Bronchial epithelial cell (primary cell): ENCODE results near the gene NELL2. TPM values are rescaled to one million over a fixed set of nuclear protein-coding genes. Genes with fewer than 3 reads are reported as not detected.

Experiments used
- DNase-seq: peaks from one replicate; pipeline ENCODE4 v3.0.0-alpha.2; 2010; ENCODE audit warnings: low read depth
- FAIRE-seq: peaks from 2 replicates; lab custom pipeline; 2011; peaks lifted over from hg19 to GRCh38; lab: Jason Lieb, UNC
- H3K27me3 ChIP-seq: 2 replicates; pipeline ENCODE4 v1.5.1; 2011; ENCODE audit warnings: low read length; ENCODE audit not compliant: control insufficient read depth, insufficient read depth
- H3K36me3 ChIP-seq: 2 replicates; pipeline ENCODE4 v1.5.1; 2011; ENCODE audit warnings: low read length; ENCODE audit not compliant: control insufficient read depth, insufficient read depth
- H3K4me3 ChIP-seq: 2 replicates; pipeline ENCODE4 v1.5.1; 2011; ENCODE audit warnings: mild to moderate bottlenecking, low read depth, low read length, control low read depth
- total RNA-seq: library from RNA; depleted of rRNA; stranded (reverse); fragments of >200 nt; gene quantifications from 2 replicates; pipeline ENCODE4 v1.2.1, GENCODE V29; 2014
- TF ChIP-seq, protein P1 (sequence below): IDR thresholded peaks from 2 replicates; pipeline ENCODE4 v1.5.1; 2011; ENCODE audit warnings: mild to moderate bottlenecking, moderate library complexity, low read length, control low read depth, inconsistent platforms; ENCODE audit not compliant: insufficient read depth, severe bottlenecking

NELL2 gene
- total RNA-seq, 1 donor from 2014 or later = not detected

DNA sequence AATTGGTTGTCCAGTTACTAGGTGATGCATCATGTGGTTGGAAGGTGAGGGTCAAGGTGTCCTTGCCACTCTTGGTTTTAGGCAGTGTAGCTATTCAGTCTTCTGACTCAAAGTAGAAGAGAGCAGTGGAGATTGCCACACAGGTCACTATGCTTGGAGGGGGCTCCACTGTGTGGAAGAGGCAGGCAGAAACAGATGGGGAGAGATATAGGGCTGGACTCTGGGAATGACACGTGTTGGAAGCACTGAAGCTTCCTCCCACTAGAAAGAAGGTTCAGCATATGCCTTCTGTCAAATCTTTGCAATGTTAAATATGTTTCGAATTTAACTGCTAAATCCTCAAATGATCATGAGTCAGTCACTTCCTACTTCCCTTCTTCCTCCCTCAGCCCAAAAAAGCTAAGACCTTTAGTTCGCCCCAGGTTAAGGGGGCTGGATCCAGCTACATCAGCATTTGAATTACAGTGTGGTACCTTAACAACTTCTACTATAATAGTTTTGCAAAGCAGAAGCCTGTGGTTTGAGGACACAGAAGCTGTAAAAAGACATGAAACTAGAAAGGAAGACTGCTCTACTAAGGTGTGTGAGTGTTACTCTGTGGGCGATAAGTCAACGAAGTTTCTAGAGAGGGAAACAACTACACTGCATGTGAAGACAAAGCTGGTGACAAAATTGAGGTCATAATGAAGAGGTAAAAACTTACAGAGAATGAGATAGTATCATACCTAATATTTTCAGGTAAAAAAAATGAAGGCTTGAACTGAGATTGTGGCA, 228.0 kb downstream of the NELL2 start:
- FAIRE-seq (no peak), DNase-seq (no peak)
- no peak overlapping the region for H3K4me3 ChIP-seq
- H3K27me3 ChIP-seq = no peaks in the 10 kb centered on the region
- no peaks in the 10 kb centered on the region for H3K36me3 ChIP-seq
- TF ChIP-seq, protein P1, sequence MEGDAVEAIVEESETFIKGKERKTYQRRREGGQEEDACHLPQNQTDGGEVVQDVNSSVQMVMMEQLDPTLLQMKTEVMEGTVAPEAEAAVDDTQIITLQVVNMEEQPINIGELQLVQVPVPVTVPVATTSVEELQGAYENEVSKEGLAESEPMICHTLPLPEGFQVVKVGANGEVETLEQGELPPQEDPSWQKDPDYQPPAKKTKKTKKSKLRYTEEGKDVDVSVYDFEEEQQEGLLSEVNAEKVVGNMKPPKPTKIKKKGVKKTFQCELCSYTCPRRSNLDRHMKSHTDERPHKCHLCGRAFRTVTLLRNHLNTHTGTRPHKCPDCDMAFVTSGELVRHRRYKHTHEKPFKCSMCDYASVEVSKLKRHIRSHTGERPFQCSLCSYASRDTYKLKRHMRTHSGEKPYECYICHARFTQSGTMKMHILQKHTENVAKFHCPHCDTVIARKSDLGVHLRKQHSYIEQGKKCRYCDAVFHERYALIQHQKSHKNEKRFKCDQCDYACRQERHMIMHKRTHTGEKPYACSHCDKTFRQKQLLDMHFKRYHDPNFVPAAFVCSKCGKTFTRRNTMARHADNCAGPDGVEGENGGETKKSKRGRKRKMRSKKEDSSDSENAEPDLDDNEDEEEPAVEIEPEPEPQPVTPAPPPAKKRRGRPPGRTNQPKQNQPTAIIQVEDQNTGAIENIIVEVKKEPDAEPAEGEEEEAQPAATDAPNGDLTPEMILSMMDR = no peak

DNA sequence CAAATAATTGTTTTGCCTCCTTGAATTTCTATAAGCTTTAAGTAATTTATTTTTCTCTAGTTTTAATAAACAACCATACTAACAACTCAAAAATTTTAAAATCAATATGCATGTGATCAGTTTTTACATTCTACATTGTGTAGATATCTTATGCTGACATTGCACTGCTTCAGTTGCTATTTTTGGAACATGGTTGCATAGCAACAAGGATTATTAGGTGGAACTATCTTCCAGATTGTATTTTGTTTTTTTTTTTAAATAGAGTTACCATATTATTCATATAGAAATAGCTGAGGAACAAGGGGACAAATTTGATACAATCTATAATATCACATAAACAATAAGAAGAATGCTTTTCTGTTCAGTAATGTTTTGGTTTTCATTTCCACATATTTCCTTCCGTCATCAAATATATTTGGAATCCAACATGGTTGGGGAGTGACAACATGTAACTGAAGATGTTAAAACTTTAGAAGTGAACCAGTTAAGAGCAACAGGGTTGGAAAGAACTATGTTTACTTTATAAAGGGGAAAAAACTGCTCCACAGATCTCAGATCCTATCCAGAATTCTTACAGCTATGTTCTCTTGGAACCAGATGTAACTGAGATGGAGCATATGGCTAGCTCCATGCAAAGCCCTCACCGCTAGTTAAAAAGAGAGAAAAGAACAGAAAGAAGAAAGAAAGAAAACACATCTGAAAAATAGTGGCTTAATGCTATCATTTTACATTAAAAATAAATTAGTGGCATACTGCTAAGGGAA, 235.5 kb downstream of the NELL2 start:
- DNase-seq = no peak
- Histone ChIP-seq H3K4me3 (no peak overlapping the region), H3K27me3 (no peaks in the 10 kb centered on the region), H3K36me3 (no peaks in the 10 kb centered on the region)
- TF ChIP-seq, protein P1 = no peak
- FAIRE-seq = no peak

DNA sequence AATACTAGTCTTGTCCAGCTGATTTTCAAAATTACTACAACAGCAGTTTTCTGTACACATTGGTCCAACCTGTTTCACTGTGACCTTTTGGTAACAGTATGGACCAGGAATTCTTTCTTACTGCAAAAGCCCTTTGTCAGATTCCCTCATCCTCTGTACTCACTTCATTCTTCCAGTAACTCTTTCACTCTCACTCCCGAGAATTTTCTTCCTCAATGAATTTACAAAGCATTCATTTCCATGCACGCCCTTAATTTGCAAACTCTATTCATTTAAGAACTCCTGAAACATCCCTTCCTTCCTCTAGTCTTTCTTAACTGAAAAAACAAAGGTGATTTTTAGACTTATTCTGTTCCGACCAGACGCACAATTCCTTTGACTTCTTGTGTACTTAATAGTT, 238.2 kb downstream of the NELL2 start:
- FAIRE-seq (no peak), DNase-seq (no peak)

DNA sequence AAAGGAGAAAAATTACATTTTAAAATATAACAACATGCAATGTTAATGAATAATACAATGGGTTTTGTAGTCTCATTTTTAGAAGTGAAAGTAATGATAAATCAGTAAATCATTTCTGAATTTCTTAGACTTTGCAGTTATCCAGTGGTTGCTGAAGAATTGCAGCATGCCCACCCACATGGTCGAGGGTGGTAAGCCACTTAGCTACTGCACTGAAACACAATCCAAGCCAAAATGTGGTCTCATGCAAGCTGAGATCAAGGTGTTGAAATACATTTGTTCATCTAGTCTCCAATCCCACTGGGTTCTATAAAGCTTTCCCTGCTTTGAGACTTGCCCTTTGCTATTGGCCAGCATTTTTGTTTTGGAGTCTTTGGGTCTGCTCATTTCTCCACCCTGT, 247.9 kb downstream of the NELL2 start:
- no peak for FAIRE-seq
- TF ChIP-seq, protein P1 = no peak
- Histone ChIP-seq H3K27me3 (no peaks in the 10 kb centered on the region), H3K36me3 (no peaks in the 10 kb centered on the region), H3K4me3 (no peak overlapping the region)
- no peak for DNase-seq

More for the DNA sequence above, 238.2 kb downstream of the NELL2 start:
- no peak overlapping the region for H3K4me3 ChIP-seq
- TF ChIP-seq, protein P1 = no peak
- H3K36me3 ChIP-seq = no peaks in the 10 kb centered on the region
- no peaks in the 10 kb centered on the region for H3K27me3 ChIP-seq

DNA sequence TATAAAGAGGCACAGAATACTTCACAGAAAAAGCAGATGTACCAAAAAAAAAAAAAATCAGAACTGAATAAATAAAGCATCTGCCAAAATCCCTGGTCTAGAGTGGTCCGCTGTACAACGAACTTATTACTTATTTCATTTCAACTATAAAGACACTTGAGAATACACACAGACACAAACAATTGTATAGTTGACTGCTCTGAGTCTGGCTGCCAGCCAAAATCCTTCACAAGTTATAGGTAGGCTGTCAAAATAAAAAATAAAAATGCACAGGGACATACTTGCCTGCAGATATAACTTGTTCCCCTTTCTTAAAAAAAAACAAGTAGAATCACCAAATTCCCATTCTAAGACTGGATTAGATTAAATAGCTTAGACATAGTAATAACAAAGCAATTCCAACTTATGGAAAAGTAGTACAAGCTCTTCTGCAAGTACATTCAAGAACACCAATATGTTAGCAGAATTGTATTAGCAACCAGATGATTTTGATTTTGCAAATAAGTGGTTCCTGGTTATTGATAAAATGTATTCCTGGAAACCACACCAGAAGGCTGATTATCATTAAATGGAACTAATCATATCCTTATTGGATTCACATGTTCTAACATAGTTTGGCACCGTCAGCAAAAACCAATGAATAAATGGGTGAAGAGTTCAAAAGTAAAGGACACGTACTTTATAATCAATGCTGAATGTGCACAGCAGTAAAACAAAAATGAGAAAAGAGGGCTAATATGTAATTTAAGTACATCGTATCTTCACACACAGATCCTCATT, 248.5 kb downstream of the NELL2 start:
- Histone ChIP-seq H3K36me3 (no peaks in the 10 kb centered on the region), H3K27me3 (no peaks in the 10 kb centered on the region), H3K4me3 (no peak overlapping the region)
- TF ChIP-seq, protein P1 = no peak
- no peak for DNase-seq
- no peak for FAIRE-seq
